Bronchial smooth muscle cell (primary cell): Measurements from ENCODE around the gene ABHD6. TPM values are rescaled to one million over a fixed set of nuclear protein-coding genes. Genes with fewer than 3 reads are reported as not detected.

Source experiments
- total RNA-seq: library from RNA; depleted of rRNA; stranded (reverse); fragments of >200 nt; gene quantifications from 2 replicates; pipeline ENCODE4 v1.2.1, GENCODE V29; 2014

The ABHD6 gene, protein sequence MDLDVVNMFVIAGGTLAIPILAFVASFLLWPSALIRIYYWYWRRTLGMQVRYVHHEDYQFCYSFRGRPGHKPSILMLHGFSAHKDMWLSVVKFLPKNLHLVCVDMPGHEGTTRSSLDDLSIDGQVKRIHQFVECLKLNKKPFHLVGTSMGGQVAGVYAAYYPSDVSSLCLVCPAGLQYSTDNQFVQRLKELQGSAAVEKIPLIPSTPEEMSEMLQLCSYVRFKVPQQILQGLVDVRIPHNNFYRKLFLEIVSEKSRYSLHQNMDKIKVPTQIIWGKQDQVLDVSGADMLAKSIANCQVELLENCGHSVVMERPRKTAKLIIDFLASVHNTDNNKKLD
- total RNA-seq: 3.7 and 4.7 TPM in 2 replicates

DNA sequence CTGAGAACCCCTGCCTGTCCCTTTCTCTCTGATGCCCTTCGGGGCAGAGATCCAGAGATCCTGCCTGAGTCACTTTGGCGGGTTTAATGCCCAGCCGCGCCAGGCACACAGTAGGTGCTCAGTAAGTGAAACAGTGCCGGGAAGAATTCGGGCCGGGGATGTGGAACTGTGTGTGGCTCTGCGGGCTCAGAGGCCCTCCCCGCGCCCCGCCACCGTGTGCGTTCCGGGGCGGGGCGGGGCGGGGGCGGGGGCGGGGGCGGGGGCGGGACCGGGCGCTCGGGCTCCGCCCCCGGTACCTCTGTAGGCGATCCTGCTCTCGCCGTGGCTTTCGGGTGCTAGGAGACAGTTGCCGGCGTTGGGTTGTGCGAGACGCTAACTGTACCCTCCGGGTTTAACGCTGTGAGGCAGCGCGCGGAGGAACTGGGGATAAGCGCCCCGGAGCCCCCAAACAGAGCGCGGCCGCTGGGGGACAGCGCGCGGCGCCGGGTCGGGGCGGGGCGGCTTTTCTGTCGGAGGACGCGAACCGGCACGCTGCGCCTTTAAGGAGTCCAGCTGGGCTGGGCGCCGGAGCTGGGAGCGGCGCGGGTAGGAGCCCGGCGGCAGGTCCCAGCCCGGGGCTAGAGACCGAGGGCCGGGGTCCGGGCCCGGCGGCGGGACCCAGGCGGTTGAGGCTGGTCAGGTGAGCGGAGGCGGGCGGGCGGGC is at the start of gene ABHD6:
TSS of gene ABHD6 (plus strand) at position 555 of the 703 bp plus-strand sequence. CDS start 18,795 bp downstream, outside the sequence.

DNA sequence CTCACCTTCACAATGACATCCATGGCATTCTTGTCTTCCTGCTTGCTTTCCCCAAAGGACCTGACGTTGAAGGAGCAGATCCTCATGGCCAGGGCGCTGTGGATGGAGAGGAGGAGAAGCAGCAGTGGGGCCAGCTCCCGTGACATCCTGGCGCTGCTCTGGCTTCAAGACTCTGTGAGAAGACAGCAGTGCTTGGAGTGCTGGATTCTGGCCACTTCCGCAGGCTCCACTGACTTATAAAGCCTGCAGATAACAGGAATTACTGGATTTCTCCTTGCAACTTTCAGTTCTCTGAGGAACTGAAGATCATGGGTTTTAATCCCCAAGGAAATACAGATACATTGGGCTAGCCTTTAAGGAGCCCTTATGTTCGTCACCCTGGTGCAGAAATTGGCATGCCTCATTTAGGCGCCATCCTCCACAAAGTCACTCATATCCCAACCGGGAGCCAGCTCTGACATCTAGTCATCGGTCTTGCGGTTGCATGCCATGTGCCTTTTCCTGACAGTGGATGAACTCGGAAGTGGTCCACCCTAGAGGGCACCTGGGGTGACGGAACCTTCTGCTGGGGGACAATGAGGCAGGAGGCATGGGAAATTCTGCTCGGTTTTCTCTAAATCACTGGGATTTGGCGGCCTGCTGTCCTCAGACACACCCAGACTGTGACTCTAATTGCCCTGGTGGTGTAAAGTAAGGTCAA is 26.7 kb upstream of the ABHD6 start, which contains the start of gene DNASE1L3:
TSS of gene DNASE1L3 (minus strand) at position 212 of the 700 bp plus-strand sequence. CDS start at position 146, 66 bp downstream.

DNA sequence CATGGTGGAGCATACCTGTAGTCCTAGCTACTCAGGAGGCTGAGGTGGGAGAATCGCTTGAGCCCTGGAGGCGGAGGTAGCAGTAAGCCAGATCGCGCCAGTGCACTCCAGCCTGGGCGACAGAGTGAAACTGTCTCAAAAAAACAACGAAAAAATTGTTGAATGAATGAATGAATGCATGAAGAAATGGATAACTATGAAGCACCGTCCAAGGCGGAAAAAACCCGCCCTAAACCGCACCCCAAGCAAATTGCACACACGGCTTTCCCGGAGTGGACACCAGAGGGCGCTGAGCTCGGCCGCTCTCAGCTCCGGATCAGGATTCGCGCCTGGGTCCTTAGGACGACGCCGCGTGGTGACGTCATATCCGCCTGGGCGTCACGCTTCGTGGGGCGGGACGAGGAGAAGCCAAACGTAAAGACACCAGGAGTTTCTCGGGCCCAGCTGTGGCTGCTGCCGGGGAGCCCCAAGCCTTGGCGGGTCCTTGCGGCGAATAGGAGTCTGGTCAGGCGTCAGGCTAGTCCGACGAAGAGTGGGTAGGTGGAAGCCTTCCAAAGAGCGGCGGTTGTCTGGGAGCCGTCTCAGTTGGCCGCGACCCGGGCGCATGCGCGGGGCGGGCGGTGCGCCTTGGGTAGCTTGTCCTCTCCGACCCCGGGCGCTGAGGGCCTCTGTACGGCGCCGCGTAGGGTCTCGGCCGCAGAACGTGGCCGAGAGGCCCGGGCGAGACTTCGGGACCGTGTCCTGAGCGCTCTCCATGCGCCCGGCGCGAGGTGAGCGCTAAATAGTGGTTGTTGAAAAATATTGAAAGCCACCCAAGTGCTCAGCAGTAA is 68.5 kb downstream of the ABHD6 start, which contains the start of the genes HTD2 and RPP14:
TSS of gene HTD2 (plus strand) at position 639 of the 830 bp plus-strand sequence. CDS start 11,094 bp downstream, outside the sequence.
TSS of gene RPP14 (plus strand) at position 364 of the 830 bp plus-strand sequence. CDS start 4,085 bp downstream, outside the sequence.

GRCh38 chr3:58332575-58333188 is 95.1 kb downstream of the ABHD6 start, which contains the start of gene PXK:
Gene PXK, plus strand, starts transcription at chr3:58332892. Its CDS starts 97 bp downstream, at chr3:58332989.

Other genes with a start within 250 kb of the ABHD6 start
- 54.0 and 59.4 TPM in 2 replicates for gene FLNB, start 229.4 kb upstream of the ABHD6 start, total RNA-seq
- gene DNASE1L3, start 26.8 kb upstream of the ABHD6 start, total RNA-seq: not detected in 2 replicates
- 9.1 and 9.5 TPM in 2 replicates for gene RPP14, start 68.5 kb downstream of the ABHD6 start, total RNA-seq
- 5.0 and 6.4 TPM in 2 replicates for gene HTD2, start 68.7 kb downstream of the ABHD6 start, total RNA-seq
- gene PXK, start 95.1 kb downstream of the ABHD6 start, total RNA-seq: 41.0 and 47.9 TPM in 2 replicates
- gene PDHB, start 196.0 kb downstream of the ABHD6 start, total RNA-seq: 49.2 and 82.1 TPM in 2 replicates